Esophagus squamous epithelium (tissue), 4 donors: ENCODE data around the gene PPP1R7.

Experiments used
- CTCF ChIP-seq, 6 experiments: fragments of 450-650 bp in 4 of 6; fragments of 200-600 bp in 2 of 6; sonication (generic) in 2 of 6; IDR thresholded peaks; one replicate each; pipeline ENCODE4 v1.5.1; 2016 to 2019; ENCODE audit warnings: antibody characterized with exemption in 6 of 6, mild to moderate bottlenecking in 4 of 6, moderate library complexity in 4 of 6
- POLR2A ChIP-seq, 4 donors: fragments of 450-650 bp; IDR thresholded peaks; one replicate each; pipeline ENCODE4 v1.6.1; 2017; ENCODE audit warnings: antibody characterized with exemption in 4 of 4, mild to moderate bottlenecking in 4 of 4, moderate library complexity in 3 of 4

GRCh38 chr2:241136661-241137260 lies 13.5 kb upstream of the PPP1R7 start:
- TF ChIP-seq CTCF (IDR thresholded peaks at IDR 0.05), result no peak
- TF ChIP-seq POLR2A (IDR thresholded peaks at IDR 0.05), result no peak
